ENCODE measurements around the gene ADAM19.

The ADAM19 gene

DNA sequence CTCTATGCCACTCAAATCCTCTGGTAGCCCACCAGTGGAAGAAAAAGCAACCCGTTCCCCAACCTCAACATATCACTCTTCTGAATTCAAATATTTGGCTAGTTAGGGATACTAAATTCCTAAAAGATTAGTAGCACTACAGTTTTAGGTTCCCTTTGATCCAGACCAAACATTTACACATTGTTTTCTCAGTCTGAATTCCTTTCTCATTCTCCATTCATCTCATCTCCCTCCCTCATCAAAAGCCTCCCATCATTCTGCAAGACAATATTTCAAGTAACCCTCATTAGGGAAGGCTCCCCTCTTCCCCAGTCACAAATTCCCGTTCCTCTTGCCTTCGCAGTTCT is 26.3 kb downstream of the ADAM19 start:
- no peak for DNase-seq (ENCODE audit: low read depth)
- TF ChIP-seq, protein P1, sequence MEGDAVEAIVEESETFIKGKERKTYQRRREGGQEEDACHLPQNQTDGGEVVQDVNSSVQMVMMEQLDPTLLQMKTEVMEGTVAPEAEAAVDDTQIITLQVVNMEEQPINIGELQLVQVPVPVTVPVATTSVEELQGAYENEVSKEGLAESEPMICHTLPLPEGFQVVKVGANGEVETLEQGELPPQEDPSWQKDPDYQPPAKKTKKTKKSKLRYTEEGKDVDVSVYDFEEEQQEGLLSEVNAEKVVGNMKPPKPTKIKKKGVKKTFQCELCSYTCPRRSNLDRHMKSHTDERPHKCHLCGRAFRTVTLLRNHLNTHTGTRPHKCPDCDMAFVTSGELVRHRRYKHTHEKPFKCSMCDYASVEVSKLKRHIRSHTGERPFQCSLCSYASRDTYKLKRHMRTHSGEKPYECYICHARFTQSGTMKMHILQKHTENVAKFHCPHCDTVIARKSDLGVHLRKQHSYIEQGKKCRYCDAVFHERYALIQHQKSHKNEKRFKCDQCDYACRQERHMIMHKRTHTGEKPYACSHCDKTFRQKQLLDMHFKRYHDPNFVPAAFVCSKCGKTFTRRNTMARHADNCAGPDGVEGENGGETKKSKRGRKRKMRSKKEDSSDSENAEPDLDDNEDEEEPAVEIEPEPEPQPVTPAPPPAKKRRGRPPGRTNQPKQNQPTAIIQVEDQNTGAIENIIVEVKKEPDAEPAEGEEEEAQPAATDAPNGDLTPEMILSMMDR (IDR thresholded peaks at IDR 0.05; ENCODE audit: low read depth, low read length, missing control alignments) = no peak
- in situ Hi-C loops (cut with HindIII; ENCODE audit: low sequenced_read_pairs) = no loop called here
- no peak overlapping the region for H3K4me3 ChIP-seq (ENCODE audit: low read depth, low read length)

DNA sequence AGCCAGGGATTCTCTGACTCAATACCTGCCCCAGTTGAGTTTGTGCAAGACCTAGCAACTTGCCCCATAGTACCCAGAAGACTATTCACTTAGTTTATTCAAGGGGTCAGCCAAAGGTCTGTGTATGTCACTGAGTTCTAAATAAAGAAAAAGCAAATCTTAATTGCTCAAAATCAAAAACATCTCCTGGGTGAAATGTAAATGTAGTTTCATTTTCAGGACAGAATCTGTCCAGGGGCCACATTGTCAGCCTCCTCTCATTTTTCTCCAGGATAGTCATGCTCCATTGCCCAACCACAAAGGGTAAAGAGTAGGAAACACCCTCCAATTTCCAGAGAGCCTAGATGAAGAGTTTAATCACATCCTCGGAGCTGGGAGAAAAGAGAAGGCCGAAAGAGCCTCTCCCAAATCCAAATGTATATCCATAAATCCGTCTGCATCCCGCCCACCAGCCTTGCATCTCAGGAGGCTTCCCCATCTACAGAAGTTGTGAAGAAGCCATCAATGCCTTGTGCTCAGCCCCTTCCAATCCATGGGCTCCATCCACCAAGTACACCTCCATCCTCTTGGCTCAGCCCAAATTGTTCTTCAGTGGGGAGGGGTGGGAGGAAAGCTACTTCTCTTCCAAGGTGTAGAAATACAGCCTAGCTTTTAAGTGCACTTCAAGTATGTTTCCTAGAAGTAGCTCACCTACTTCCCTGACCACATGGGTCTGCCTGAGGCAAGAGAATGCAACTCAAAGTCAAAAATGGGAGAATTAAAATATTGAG is 26.9 kb downstream of the ADAM19 start:
- no peak for DNase-seq (ENCODE audit: low read depth)

DNA sequence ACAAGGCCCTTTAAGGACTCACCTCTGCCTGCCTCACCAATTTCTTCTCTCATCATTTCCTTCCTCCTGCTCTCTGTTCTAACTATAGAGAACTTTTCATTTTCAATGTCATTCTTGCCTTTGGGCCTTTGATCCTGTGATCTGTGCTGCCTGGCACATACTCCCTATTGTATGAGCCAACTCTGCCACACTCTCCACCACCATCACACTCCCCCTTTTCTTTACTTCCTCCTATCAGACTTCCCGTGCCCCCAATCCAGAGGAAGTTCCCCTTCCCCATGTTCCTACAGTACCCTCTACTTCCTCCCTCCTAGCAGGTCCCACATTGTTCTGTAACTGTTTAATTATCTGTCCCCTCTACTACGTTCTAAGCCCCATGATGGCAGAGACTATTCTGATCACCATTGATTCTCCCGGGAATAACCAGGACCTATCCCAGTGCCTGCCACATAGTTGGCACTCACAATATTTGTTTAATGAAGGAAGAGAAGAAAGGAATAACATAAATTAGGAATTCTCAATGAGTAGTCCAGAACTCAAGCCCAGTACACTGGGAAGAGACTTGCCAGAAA is 27.5 kb downstream of the ADAM19 start:
- in situ Hi-C loops (cut with HindIII; ENCODE audit: low sequenced_read_pairs) = no loop called here
- no peak overlapping the region for H3K4me3 ChIP-seq (ENCODE audit: low read depth, low read length)
- DNase-seq (ENCODE audit: low read depth) = no peak
- TF ChIP-seq, protein P1 (IDR thresholded peaks at IDR 0.05; ENCODE audit: low read depth, low read length, missing control alignments) = no peak

More for the DNA sequence above, 26.9 kb downstream of the ADAM19 start:
- in situ Hi-C loops (cut with HindIII; ENCODE audit: low sequenced_read_pairs) = no loop called here
- H3K4me3 ChIP-seq (ENCODE audit: low read depth, low read length) = no peak overlapping the region
- TF ChIP-seq, protein P1 (IDR thresholded peaks at IDR 0.05; ENCODE audit: low read depth, low read length, missing control alignments) = no peak

DNA sequence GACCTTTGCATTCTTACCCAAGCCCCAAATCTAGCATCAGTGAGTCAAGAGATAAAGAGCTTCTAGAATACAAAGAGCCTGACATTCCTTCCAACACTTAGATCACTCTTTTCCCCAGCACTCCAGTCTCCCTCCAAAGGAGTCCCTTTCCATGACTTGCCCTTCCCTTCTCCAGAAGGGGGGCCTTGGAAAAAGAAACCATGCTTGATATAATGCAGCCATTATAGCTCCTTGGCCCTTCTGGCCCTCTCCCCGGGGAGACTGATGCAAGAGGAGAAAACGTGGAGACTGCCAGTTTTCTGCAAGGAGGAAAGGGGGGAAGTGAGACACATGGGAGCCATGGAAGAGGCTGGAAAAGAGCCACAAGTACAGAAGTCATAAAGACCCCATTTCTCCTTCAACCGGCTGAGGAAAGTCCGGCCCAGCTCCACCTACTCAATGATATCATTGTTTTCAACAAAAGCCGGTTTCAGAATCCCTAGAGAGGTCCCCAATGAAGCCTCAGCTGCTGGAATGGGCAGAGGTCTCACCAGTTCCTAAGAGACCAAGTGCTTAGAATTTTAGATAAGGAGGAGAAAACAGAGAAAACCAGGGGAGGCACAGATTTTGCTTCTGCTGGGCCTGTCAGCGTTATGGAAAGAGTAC is 29.0 kb downstream of the ADAM19 start:
- no peak overlapping the region for H3K4me3 ChIP-seq (ENCODE audit: low read depth, low read length)
- no peak for DNase-seq (ENCODE audit: low read depth)
- TF ChIP-seq, protein P1 (IDR thresholded peaks at IDR 0.05; ENCODE audit: low read depth, low read length, missing control alignments) = no peak
- in situ Hi-C loops (cut with HindIII; ENCODE audit: low sequenced_read_pairs) = no loop called here

DNA sequence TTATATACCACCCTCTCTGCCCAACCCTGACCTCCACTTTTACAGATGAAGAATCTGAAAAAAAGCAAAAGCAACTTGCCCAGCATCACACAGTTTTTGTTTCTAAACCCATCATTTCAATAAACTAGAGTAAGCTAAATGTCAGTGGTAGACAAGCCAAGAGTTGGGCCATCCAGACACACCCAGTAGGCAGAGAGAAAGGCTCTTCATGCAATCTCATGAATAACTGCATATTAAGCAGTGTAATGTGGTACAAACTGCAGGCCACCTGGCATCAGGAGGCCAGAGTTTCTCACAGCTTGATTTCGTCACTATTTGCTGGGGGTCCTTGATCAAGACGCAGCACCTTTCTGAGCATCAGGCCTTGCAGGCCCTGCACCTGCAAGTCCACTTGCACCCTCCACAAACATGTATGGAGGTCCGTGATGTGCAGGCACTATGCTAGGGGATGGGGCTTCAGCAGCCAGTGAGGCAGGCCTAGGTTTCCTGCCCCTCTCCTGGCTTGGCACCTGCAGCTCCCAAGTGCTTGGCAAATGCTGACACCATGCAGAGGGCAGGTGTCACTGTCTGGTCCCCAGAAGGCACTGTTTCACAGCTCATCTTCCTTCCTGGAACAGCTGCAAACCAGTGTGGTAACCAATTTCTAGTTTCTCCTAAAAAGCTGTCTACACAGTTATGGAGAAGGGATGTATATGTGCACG is 29.8 kb downstream of the ADAM19 start:
- in situ Hi-C loops (cut with HindIII; ENCODE audit: low sequenced_read_pairs) = no loop called here
- DNase-seq (ENCODE audit: low read depth) = no peak
- no peak overlapping the region for H3K4me3 ChIP-seq (ENCODE audit: low read depth, low read length)
- TF ChIP-seq, protein P1 (IDR thresholded peaks at IDR 0.05; ENCODE audit: low read depth, low read length, missing control alignments) = no peak

DNA sequence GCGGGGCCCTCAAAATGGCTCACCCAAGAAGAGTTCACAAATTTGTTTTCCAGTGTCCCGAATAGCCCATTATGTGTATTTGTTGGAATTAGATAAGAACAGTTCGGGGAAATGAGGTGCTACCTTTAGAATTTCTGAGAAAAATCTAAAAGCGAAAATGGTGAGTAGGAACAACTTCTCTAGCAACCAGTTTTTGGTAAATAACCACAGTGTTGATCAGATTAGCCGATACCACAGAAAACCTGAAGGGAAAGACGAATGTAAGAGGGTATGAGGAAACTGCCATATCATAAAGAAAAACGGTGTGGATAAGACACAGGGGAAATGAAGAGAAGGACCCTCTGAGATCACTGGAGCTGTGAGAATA is 31.0 kb downstream of the ADAM19 start:
- in situ Hi-C loops (cut with HindIII; ENCODE audit: low sequenced_read_pairs) = no loop called here
- TF ChIP-seq, protein P1 (IDR thresholded peaks at IDR 0.05; ENCODE audit: low read depth, low read length, missing control alignments) = no peak
- no peak overlapping the region for H3K4me3 ChIP-seq (ENCODE audit: low read depth, low read length)
- DNase-seq (ENCODE audit: low read depth) = no peak
